GM12892 (cell line): ENCODE measurements around the gene NUP98.

ENCODE experiments used
- DNase-seq: peaks from one replicate; pipeline ENCODE4 v3.0.0; 2011; ENCODE audit not compliant: insufficient read length
- FAIRE-seq: peaks from 2 replicates; lab custom pipeline; 2011; peaks lifted over from hg19 to GRCh38; lab: Jason Lieb, UNC
- POLR2A ChIP-seq: IDR thresholded peaks from 2 replicates; pipeline ENCODE4 v1.6.1; 2011; ENCODE audit warnings: low read depth, low read length, control low read depth
- POLR2AphosphoS5 ChIP-seq: IDR thresholded peaks from 2 replicates; pipeline ENCODE4 v1.6.1; 2011; ENCODE audit warnings: low read depth, low read length, control low read depth
- TAF1 ChIP-seq: IDR thresholded peaks from 2 replicates; pipeline ENCODE4 v1.6.1; 2011; ENCODE audit warnings: low read depth, mild to moderate bottlenecking, control low read depth, low read length, borderline replicate concordance

Gene NUP98

GRCh38 chr11:3808861-3809623, 11.7 kb upstream of the NUP98 start:
- peak; percentile 59 for DNase-seq
- FAIRE-seq: peak; percentile 90
- no peak for TF ChIP-seq TAF1
- no peak for TF ChIP-seq POLR2AphosphoS5
- no peak for TF ChIP-seq POLR2A

- FAIRE-seq: peak; percentile 91
- peak; percentile 82 for DNase-seq
- TF ChIP-seq POLR2A (no peak), TAF1 (0 out of 2 replicates have a peak, but pooled peaks have one; percentile 14)
Measured at GRCh38 chr11:3807909-3808860, 10.8 kb upstream of the NUP98 start, which contains the start of gene PGAP2. PGAP2 (plus strand) TSS chr11:3808560; CDS start chr11:3811260, 2,700 bp downstream.

GRCh38 chr11:3803726-3804495, 6.6 kb upstream of the NUP98 start:
- TF ChIP-seq POLR2AphosphoS5: no peak
- TF ChIP-seq POLR2A: no peak
- TF ChIP-seq TAF1: no peak
- no peak for DNase-seq
- no peak for FAIRE-seq

GRCh38 chr11:3802011-3802790, 4.8 kb upstream of the NUP98 start:
- TF ChIP-seq POLR2A (no peak), TAF1 (no peak), POLR2AphosphoS5 (no peak)

GRCh38 chr11:3799873-3800272, 2.5 kb upstream of the NUP98 start:
- FAIRE-seq: no peak
- TF ChIP-seq POLR2AphosphoS5: no peak
- TF ChIP-seq POLR2A: no peak
- no peak for TF ChIP-seq TAF1
- no peak for DNase-seq

More at GRCh38 chr11:3802011-3802790, 4.8 kb upstream of the NUP98 start:
- FAIRE-seq (no peak), DNase-seq (no peak)

- no peak for DNase-seq
- TF ChIP-seq POLR2AphosphoS5 (no peak), TAF1 (no peak), POLR2A (no peak)
- no peak for FAIRE-seq
Measured at GRCh38 chr11:3799143-3799542, 1.8 kb upstream of the NUP98 start.

- FAIRE-seq: no peak
- no peak for TF ChIP-seq POLR2AphosphoS5
- TF ChIP-seq TAF1: no peak
- TF ChIP-seq POLR2A: no peak
- DNase-seq: no peak
Measured at GRCh38 chr11:3796801-3797328, 489 bp downstream of the NUP98 start.

- FAIRE-seq (peak; percentile 74), DNase-seq (no peak)
- TF ChIP-seq POLR2AphosphoS5: no peak
- TF ChIP-seq POLR2A: no peak
- no peak for TF ChIP-seq TAF1
Measured at GRCh38 chr11:3796346-3796745, 1.0 kb downstream of the NUP98 start.

- no peak for DNase-seq
- FAIRE-seq: no peak
- TF ChIP-seq POLR2A (no peak), POLR2AphosphoS5 (no peak), TAF1 (no peak)
Measured at GRCh38 chr11:3796002-3796311, 1.4 kb downstream of the NUP98 start.
